Neural cell (in vitro differentiated cells): Measurements from ENCODE around the gene SERPINI2.
"Not testable (repeated sequence)": the region's sequence is repeated elsewhere in the genome, so short reads cannot be mapped to it uniquely, and the experiment has no call there.

ENCODE experiments used
- CTCF ChIP-seq: fragments of 450-650 bp; IDR thresholded peaks from 2 replicates; pipeline ENCODE4 v1.5.1; 2014; ENCODE audit warnings: antibody characterized with exemption, mild to moderate bottlenecking, moderate library complexity; ENCODE audit not compliant: poor library complexity, severe bottlenecking
- EP300 ChIP-seq: fragments of 450-650 bp; conservative IDR thresholded peaks from 2 replicates; pipeline ENCODE4 v1.6.1; 2014; ENCODE audit warnings: antibody characterized with exemption, mild to moderate bottlenecking, moderate library complexity; ENCODE audit not compliant: poor library complexity, severe bottlenecking
- EZH2 ChIP-seq: fragments of 200-600, 300-800 bp; shearing (Covaris generic), sonication (generic); IDR thresholded peaks from 2 replicates; pipeline ENCODE4 v1.6.1; 2014; ENCODE audit warnings: antibody characterized with exemption, low read length, borderline replicate concordance, mild to moderate bottlenecking; ENCODE audit not compliant: insufficient read depth, poor library complexity, severe bottlenecking
- POLR2AphosphoS5 ChIP-seq: IDR thresholded peaks from 2 replicates; pipeline ENCODE4 v1.6.1; 2012
- RAD21 ChIP-seq: fragments of 450-650 bp; conservative IDR thresholded peaks from 2 replicates; pipeline ENCODE4 v1.6.1; 2014; ENCODE audit warnings: antibody characterized with exemption, mild to moderate bottlenecking, moderate library complexity
- TAF1 ChIP-seq: IDR thresholded peaks from 2 replicates; pipeline ENCODE4 v1.6.1; 2012; ENCODE audit warnings: low read depth

GRCh38 chr3:167422396-167422795, 51.4 kb downstream of the SERPINI2 start:
- TF ChIP-seq CTCF, EP300, EZH2, RAD21, TAF1, POLR2AphosphoS5: not testable (repeated sequence)
